K562 (cell line): Measurements from ENCODE around the gene CD300A. TPM values are rescaled to one million over a fixed set of nuclear protein-coding genes. Genes with fewer than 3 reads are reported as not detected.

Source experiments
- ARID1B ChIP-seq: fragments of 450-650 bp; IDR thresholded peaks from 2 replicates; pipeline ENCODE4 v1.6.1; 2016; ENCODE audit warnings: antibody characterized with exemption, mild to moderate bottlenecking, inconsistent platforms
- CBX3 ChIP-seq, 2 experiments: IDR thresholded peaks; 1 replicate in 1 of 2; 2 replicates in 1 of 2; pipeline ENCODE4 v1.6.1; 2012; ENCODE audit warnings: inconsistent platforms in 2 of 2, low read length in 2 of 2, borderline replicate concordance in 1 of 2, control low read depth in 1 of 2
- CBX8 ChIP-seq: fragments of 200-600 bp; sonication (generic); IDR thresholded peaks from 2 replicates; pipeline ENCODE4 v1.6.1; 2012; ENCODE audit warnings: borderline replicate concordance, mixed run types, low read depth, mild to moderate bottlenecking, moderate library complexity, mixed read lengths, low read length, control low read depth, inconsistent platforms; ENCODE audit not compliant: poor library complexity, severe bottlenecking; ENCODE audit errors: extremely low read depth
- FOS ChIP-seq: IDR thresholded peaks from 3 replicates; pipeline ENCODE4 v1.6.1; 2011; ENCODE audit not compliant: insufficient read length; ENCODE audit errors: extremely low read depth
- FOXK1 ChIP-seq: sonication (generic); formaldehyde crosslinking; IDR thresholded peaks from 2 replicates; pipeline ENCODE4 v1.8.0; 2022; ENCODE audit warnings: missing genetic modification reagents, mild to moderate bottlenecking, borderline replicate concordance
- GABPB2 ChIP-seq: fragments of 250-450 bp; sonication (Bioruptor Pico); conservative IDR thresholded peaks from 2 replicates; pipeline ENCODE4 v1.5.1; 2021; ENCODE audit warnings: mild to moderate bottlenecking
- MCM2 ChIP-seq: fragments of 450-650 bp; IDR thresholded peaks from 2 replicates; pipeline ENCODE4 v1.6.1; 2017; ENCODE audit warnings: low read depth, mild to moderate bottlenecking
- MCM3 ChIP-seq: fragments of 450-650 bp; IDR thresholded peaks from 2 replicates; pipeline ENCODE4 v1.6.1; 2016
- PCBP2 ChIP-seq: fragments of 200-400 bp; formaldehyde crosslinking; IDR thresholded peaks from 2 replicates; pipeline ENCODE4 v1.6.1; 2018; ENCODE audit warnings: low read length, low read depth, mild to moderate bottlenecking, moderate library complexity; ENCODE audit not compliant: poor library complexity, severe bottlenecking
- PHF21A ChIP-seq: fragments of 450-650 bp; IDR thresholded peaks from 2 replicates; pipeline ENCODE4 v1.6.1; 2017; ENCODE audit warnings: low read depth, borderline replicate concordance
- RBM17 ChIP-seq: fragments of 200-400 bp; formaldehyde crosslinking; IDR thresholded peaks from 2 replicates; pipeline ENCODE4 v1.6.1; 2017; ENCODE audit warnings: low read depth, mild to moderate bottlenecking, low read length, borderline replicate concordance
- SMAD3 ChIP-seq: fragments of 450-650 bp; formaldehyde crosslinking; conservative IDR thresholded peaks from 2 replicates; pipeline ENCODE4 v1.4.0; 2020; ENCODE audit warnings: mild to moderate bottlenecking
- SMARCB1 ChIP-seq: IDR thresholded peaks from 2 replicates; pipeline ENCODE4 v1.6.1; 2011; ENCODE audit warnings: improper control_type of control experiment, low read depth; ENCODE audit not compliant: insufficient read length
- SNIP1 ChIP-seq: fragments of 450-650 bp; IDR thresholded peaks from 2 replicates; pipeline ENCODE4 v1.7.1; 2017; ENCODE audit warnings: low read depth, mild to moderate bottlenecking
- SP2 ChIP-seq: IDR thresholded peaks from 2 replicates; pipeline ENCODE4 v1.6.1; 2011; ENCODE audit warnings: mild to moderate bottlenecking, low read depth, low read length, moderate library complexity; ENCODE audit not compliant: poor library complexity, severe bottlenecking; ENCODE audit errors: extremely low read depth
- SRSF9 ChIP-seq: fragments of 200-400 bp; formaldehyde crosslinking; IDR thresholded peaks from 2 replicates; pipeline ENCODE4 v1.6.1; 2017; ENCODE audit warnings: low read depth, low read length, borderline replicate concordance
- ZBTB8A ChIP-seq: fragments of 450-650 bp; IDR thresholded peaks from 2 replicates; pipeline ENCODE4 v1.6.1; 2018; ENCODE audit warnings: mild to moderate bottlenecking, moderate library complexity; ENCODE audit not compliant: partially characterized antibody
- ZNF717 ChIP-seq: fragments of 250-450 bp; sonication (Bioruptor Pico); IDR thresholded peaks from 2 replicates; pipeline ENCODE4 v1.5.0; 2021
- ZNF780A ChIP-seq: fragments of 250-450 bp; sonication (Bioruptor Pico); IDR thresholded peaks from 2 replicates; pipeline ENCODE4 v1.5.0; 2021; ENCODE audit warnings: mild to moderate bottlenecking
- polyA plus RNA-seq, 8 experiments: library from polyadenylated mRNA; depleted of rRNA in 4 of 8; stranded (reverse) in 5 of 8; unstranded in 3 of 8; fragments of >200 nt; fragmentation: Nextera tagmentation in 2 of 8; fragmentation: Illumina TruSeq in 1 of 8; extraction: Ambion mirVana in 2 of 8; extraction: Trizol in 1 of 8; gene quantifications; 2 replicates each; pipeline versions ENCODE4 v1.2.1 to v1.2.3, GENCODE V29; 2011 to 2014; ENCODE audit warnings: inconsistent platforms in 1 of 8, missing spikeins in 1 of 8
- total RNA-seq, 7 experiments: library from RNA; depleted of rRNA in 6 of 7; stranded (reverse); fragments of >200 nt in 6 of 7; fragmentation: Illumina TruSeq in 2 of 7; extraction: Trizol in 2 of 7; gene quantifications; 2 replicates each; pipeline versions ENCODE4 v1.2.1 to v1.2.3, GENCODE V29; 2011 to 2021; ENCODE audit warnings: low replicate concordance in 1 of 7
- TF ChIP-seq, protein P1 (sequence below): fragments of 450-650 bp; formaldehyde crosslinking; IDR thresholded peaks from 2 replicates; pipeline ENCODE4 v1.4.0; 2022; ENCODE audit warnings: missing genetic modification characterization
- TF ChIP-seq, protein P2 (sequence below): fragments of 450-650 bp; formaldehyde crosslinking; IDR thresholded peaks from 2 replicates; pipeline ENCODE4 v1.4.0; 2022; ENCODE audit warnings: mild to moderate bottlenecking, moderate library complexity
- TF ChIP-seq, protein P3 (sequence below): fragments of 250-450 bp; sonication (Bioruptor Pico); IDR thresholded peaks from 2 replicates; pipeline ENCODE4 v1.5.0; 2022; ENCODE audit warnings: mild to moderate bottlenecking
- TF ChIP-seq, protein P4 (sequence below): fragments of 450-650 bp; IDR thresholded peaks from one replicate; pipeline ENCODE4 v1.6.1; 2018; ENCODE audit warnings: mild to moderate bottlenecking, moderate library complexity; ENCODE audit not compliant: partially characterized antibody

The CD300A gene
- total and polyA plus RNA-seq, 9 of the 15 experiments (the other 6 are each of a cell fraction or from before 2014, with no cell fraction given) = 0.21 to 1.7 (median 0.41) TPM; not detected in 1

DNA sequence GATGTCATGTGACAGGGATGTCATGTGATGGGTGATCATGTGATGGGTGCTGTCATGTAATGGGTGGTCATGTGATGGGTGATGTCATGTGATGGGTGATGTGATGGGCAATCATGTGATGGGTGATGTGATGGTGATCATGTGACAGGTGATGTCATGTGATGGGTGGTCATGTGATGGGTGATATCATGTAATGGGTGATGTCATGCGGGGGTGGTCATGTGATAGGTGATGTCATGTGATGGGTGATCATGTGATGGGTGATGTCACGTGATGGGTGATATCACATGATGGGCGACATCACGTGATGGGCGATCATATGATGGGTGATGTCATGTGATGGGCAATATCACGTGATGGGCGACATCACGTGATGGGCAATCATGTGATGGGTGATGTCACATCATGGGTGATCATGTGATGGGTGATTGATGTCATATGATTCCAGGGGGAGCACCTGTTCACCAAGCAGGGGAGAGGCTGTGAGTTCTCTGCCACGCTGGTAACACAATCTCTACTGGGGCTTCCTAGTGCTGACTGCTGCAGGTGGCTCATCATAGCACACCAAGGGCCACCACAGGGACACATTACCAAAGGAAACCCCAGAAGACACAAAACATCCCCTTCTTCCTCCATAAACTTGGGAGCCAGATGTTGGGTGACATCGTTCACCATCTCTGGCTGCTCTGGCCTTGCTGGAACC is 48.3 kb downstream of the CD300A start (continued):
- TF ChIP-seq, protein P1, sequence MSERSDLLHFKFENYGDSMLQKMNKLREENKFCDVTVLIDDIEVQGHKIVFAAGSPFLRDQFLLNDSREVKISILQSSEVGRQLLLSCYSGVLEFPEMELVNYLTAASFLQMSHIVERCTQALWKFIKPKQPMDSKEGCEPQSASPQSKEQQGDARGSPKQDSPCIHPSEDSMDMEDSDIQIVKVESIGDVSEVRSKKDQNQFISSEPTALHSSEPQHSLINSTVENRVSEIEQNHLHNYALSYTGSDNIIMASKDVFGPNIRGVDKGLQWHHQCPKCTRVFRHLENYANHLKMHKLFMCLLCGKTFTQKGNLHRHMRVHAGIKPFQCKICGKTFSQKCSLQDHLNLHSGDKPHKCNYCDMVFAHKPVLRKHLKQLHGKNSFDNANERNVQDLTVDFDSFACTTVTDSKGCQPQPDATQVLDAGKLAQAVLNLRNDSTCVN (CRISPR knock-in tag) = no peak
- peak; percentile 88 for TF ChIP-seq FOXK1 (CRISPR knock-in tag)
- TF ChIP-seq SRSF9 = no peak
- peak; percentile 36; the same call in 1 of the 2 replicates for TF ChIP-seq ARID1B
- TF ChIP-seq, protein P2, sequence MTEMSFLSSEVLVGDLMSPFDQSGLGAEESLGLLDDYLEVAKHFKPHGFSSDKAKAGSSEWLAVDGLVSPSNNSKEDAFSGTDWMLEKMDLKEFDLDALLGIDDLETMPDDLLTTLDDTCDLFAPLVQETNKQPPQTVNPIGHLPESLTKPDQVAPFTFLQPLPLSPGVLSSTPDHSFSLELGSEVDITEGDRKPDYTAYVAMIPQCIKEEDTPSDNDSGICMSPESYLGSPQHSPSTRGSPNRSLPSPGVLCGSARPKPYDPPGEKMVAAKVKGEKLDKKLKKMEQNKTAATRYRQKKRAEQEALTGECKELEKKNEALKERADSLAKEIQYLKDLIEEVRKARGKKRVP (CRISPR knock-in tag) = no peak
- no peak for TF ChIP-seq SMARCB1
- TF ChIP-seq MCM2 = no peak
- TF ChIP-seq CBX8 = no peak
- no peak for TF ChIP-seq GABPB2 (CRISPR knock-in tag)
- no peak for TF ChIP-seq SP2
- TF ChIP-seq ZNF780A (CRISPR knock-in tag) = no peak
- no peak for TF ChIP-seq ZBTB8A
- no peak for TF ChIP-seq MCM3
- TF ChIP-seq, protein P3, sequence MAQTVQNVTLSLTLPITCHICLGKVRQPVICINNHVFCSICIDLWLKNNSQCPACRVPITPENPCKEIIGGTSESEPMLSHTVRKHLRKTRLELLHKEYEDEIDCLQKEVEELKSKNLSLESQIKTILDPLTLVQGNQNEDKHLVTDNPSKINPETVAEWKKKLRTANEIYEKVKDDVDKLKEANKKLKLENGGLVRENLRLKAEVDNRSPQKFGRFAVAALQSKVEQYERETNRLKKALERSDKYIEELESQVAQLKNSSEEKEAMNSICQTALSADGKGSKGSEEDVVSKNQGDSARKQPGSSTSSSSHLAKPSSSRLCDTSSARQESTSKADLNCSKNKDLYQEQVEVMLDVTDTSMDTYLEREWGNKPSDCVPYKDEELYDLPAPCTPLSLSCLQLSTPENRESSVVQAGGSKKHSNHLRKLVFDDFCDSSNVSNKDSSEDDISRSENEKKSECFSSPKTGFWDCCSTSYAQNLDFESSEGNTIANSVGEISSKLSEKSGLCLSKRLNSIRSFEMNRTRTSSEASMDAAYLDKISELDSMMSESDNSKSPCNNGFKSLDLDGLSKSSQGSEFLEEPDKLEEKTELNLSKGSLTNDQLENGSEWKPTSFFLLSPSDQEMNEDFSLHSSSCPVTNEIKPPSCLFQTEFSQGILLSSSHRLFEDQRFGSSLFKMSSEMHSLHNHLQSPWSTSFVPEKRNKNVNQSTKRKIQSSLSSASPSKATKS (CRISPR knock-in tag) = no peak
- no peak for TF ChIP-seq PCBP2
- TF ChIP-seq SMAD3 (CRISPR knock-in tag) = no peak
- TF ChIP-seq PHF21A = no peak
- no peak for TF ChIP-seq ZNF717 (CRISPR knock-in tag)
- TF ChIP-seq RBM17 = no peak
- TF ChIP-seq, protein P4, sequence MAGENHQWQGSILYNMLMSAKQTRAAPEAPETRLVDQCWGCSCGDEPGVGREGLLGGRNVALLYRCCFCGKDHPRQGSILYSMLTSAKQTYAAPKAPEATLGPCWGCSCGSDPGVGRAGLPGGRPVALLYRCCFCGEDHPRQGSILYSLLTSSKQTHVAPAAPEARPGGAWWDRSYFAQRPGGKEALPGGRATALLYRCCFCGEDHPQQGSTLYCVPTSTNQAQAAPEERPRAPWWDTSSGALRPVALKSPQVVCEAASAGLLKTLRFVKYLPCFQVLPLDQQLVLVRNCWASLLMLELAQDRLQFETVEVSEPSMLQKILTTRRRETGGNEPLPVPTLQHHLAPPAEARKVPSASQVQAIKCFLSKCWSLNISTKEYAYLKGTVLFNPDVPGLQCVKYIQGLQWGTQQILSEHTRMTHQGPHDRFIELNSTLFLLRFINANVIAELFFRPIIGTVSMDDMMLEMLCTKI = no peak
- TF ChIP-seq FOS = peak; percentile 66
- no peak for TF ChIP-seq SNIP1
- peak; percentile 37 to 94 for TF ChIP-seq CBX3 (IDR thresholded peaks at IDR 0.05; ENCODE audit: borderline replicate concordance in 1 of 2, low read length in 2 of 2)
